Measurements from ENCODE around the gene POU3F2.

The POU3F2 gene

GRCh38 chr6:98828211-98828788 lies 6.1 kb upstream of the POU3F2 start:
- Histone ChIP-seq H3K9me2 (replicated peaks; ENCODE audit: insufficient read depth, low read length) (no peaks in the 10 kb centered on the region), H3K4me3 (ENCODE audit: low read length) (no peak overlapping the region), H3K4me1 (ENCODE audit: low read length) (no peaks in the 10 kb centered on the region), H3K27ac (ENCODE audit: low read length) (no peak overlapping the region), H3K9ac (ENCODE audit: low read length) (no peak overlapping the region), H3F3A (ENCODE audit: insufficient read depth, low read length) (no peaks in the 10 kb centered on the region), H4K20me1 (ENCODE audit: insufficient read depth, low read length) (no peaks in the 10 kb centered on the region), H3K9me3 (replicated peaks; ENCODE audit: insufficient read depth, low read length) (no peaks in the 10 kb centered on the region), H3K36me3 (replicated peaks; ENCODE audit: insufficient read depth, low read length) (no peaks in the 10 kb centered on the region), H3K79me2 (ENCODE audit: low read length) (no peaks in the 10 kb centered on the region), H2AFZ (ENCODE audit: low read length) (no peak overlapping the region), H3K4me2 (ENCODE audit: low read depth, low read length) (no peak overlapping the region), H3K27me3 (replicated peaks; ENCODE audit: insufficient read depth, low read length) (no peaks in the 10 kb centered on the region)
- no peak for DNase-seq
- no peak for TF ChIP-seq CTCF (IDR thresholded peaks at IDR 0.05; ENCODE audit: low read length)
- TF ChIP-seq EZH2phosphoT487 (IDR thresholded peaks at IDR 0.05; ENCODE audit: low read length) = no peak
- no peak for TF ChIP-seq EZH2 (optimal IDR thresholded peaks at IDR 0.05; ENCODE audit: low read depth, low read length)

- no peak overlapping the region for H3K27ac ChIP-seq (ENCODE audit: low read length)
- DNase-seq = no peak
Observed at GRCh38 chr6:98828941-98829411, 5.4 kb upstream of the POU3F2 start.

GRCh38 chr6:98830146-98830545 lies 4.2 kb upstream of the POU3F2 start:
- Histone ChIP-seq H3K4me3 (ENCODE audit: low read length) (no peak overlapping the region), H2AFZ (ENCODE audit: low read length) (no peak overlapping the region), H3K4me2 (ENCODE audit: low read depth, low read length) (no peak overlapping the region), H3K79me2 (ENCODE audit: low read length) (no peaks in the 10 kb centered on the region), H3K27me3 (replicated peaks; ENCODE audit: insufficient read depth, low read length) (no peaks in the 10 kb centered on the region), H4K20me1 (ENCODE audit: insufficient read depth, low read length) (no peaks in the 10 kb centered on the region), H3K27ac (ENCODE audit: low read length) (no peak overlapping the region), H3K4me1 (ENCODE audit: low read length) (no peaks in the 10 kb centered on the region), H3K36me3 (replicated peaks; ENCODE audit: insufficient read depth, low read length) (no peaks in the 10 kb centered on the region), H3K9me2 (replicated peaks; ENCODE audit: insufficient read depth, low read length) (no peaks in the 10 kb centered on the region), H3F3A (ENCODE audit: insufficient read depth, low read length) (0 out of 2 replicates have a peak, but pooled peaks cover 5% of the 10 kb centered on the region), H3K9me3 (replicated peaks; ENCODE audit: insufficient read depth, low read length) (no peaks in the 10 kb centered on the region), H3K9ac (ENCODE audit: low read length) (no peak overlapping the region)
- no peak for TF ChIP-seq EZH2 (optimal IDR thresholded peaks at IDR 0.05; ENCODE audit: low read depth, low read length)
- no peak for TF ChIP-seq CTCF (IDR thresholded peaks at IDR 0.05; ENCODE audit: low read length)
- no peak for TF ChIP-seq EZH2phosphoT487 (IDR thresholded peaks at IDR 0.05; ENCODE audit: low read length)
- no peak for DNase-seq

More at GRCh38 chr6:98828941-98829411, 5.4 kb upstream of the POU3F2 start:
- no peaks in the 10 kb centered on the region for H3K4me1 ChIP-seq (ENCODE audit: low read length)
- H3K36me3 ChIP-seq (replicated peaks; ENCODE audit: insufficient read depth, low read length) = no peaks in the 10 kb centered on the region
- H3F3A ChIP-seq (ENCODE audit: insufficient read depth, low read length) = 0 out of 2 replicates have a peak, but pooled peaks cover 5% of the 10 kb centered on the region
- no peak overlapping the region for H3K4me2 ChIP-seq (ENCODE audit: low read depth, low read length)
- no peaks in the 10 kb centered on the region for H3K27me3 ChIP-seq (replicated peaks; ENCODE audit: insufficient read depth, low read length)
- H3K4me3 ChIP-seq (ENCODE audit: low read length) = no peak overlapping the region
- H2AFZ ChIP-seq (ENCODE audit: low read length) = no peak overlapping the region
- no peaks in the 10 kb centered on the region for H4K20me1 ChIP-seq (ENCODE audit: insufficient read depth, low read length)
- H3K9me2 ChIP-seq (replicated peaks; ENCODE audit: insufficient read depth, low read length) = no peaks in the 10 kb centered on the region
- TF ChIP-seq CTCF (IDR thresholded peaks at IDR 0.05; ENCODE audit: low read length) (no peak), EZH2phosphoT487 (IDR thresholded peaks at IDR 0.05; ENCODE audit: low read length) (no peak), EZH2 (optimal IDR thresholded peaks at IDR 0.05; ENCODE audit: low read depth, low read length) (no peak)
- H3K79me2 ChIP-seq (ENCODE audit: low read length) = no peaks in the 10 kb centered on the region
- H3K9ac ChIP-seq (ENCODE audit: low read length) = no peak overlapping the region
- no peaks in the 10 kb centered on the region for H3K9me3 ChIP-seq (replicated peaks; ENCODE audit: insufficient read depth, low read length)

Measured in MM.1S (cell line).